Psoas muscle (tissue), 8 donors: ENCODE results near the gene PAIP2B. TPM values are rescaled to one million over a fixed set of nuclear protein-coding genes. Genes with fewer than 3 reads are reported as not detected.

Experiments used
- ATAC-seq, 4 donors: fragments of 200-7000 bp; cut with Tn5 transposase; one replicate each; pipeline ENCODE4 v1.9.1; 2020; ENCODE audit warnings: moderate library complexity in 3 of 4, mild to moderate bottlenecking in 2 of 4
- DNase-seq, 2 donors: peaks; one replicate each; pipeline ENCODE4 v3.0.0-alpha.2; 2020
- H3K27ac ChIP-seq: fragments of 200-600 bp; one replicate; pipeline ENCODE4 v1.8.0; 2022
- H3K27me3 ChIP-seq, 3 donors: fragments of 200-600 bp in 1 of 3; one replicate each; pipeline versions ENCODE4 v1.6.1 to v1.8.0; 2013 to 2022; ENCODE audit warnings: low read length in 2 of 3, mild to moderate bottlenecking in 2 of 3, moderate library complexity in 1 of 3; ENCODE audit not compliant: insufficient read depth in 3 of 3
- H3K36me3 ChIP-seq, 2 donors: fragments of 200-600 bp in 1 of 2; one replicate each; pipeline versions ENCODE4 v1.6.1 to v1.8.0; 2013 to 2022; ENCODE audit warnings: low read depth in 1 of 2, mild to moderate bottlenecking in 1 of 2, moderate library complexity in 1 of 2; ENCODE audit not compliant: insufficient read depth in 1 of 2
- H3K4me1 ChIP-seq: fragments of 200-600 bp; one replicate; pipeline ENCODE4 v1.8.0; 2022
- H3K4me3 ChIP-seq: fragments of 200-600 bp; one replicate; pipeline ENCODE4 v1.8.0; 2022; ENCODE audit warnings: mild to moderate bottlenecking
- H3K9me3 ChIP-seq: fragments of 200-600 bp; one replicate; pipeline ENCODE4 v1.8.0; 2022
- CTCF ChIP-seq: fragments of 200-600 bp; IDR thresholded peaks from one replicate; pipeline ENCODE4 v1.8.0; 2022; ENCODE audit warnings: antibody characterized with exemption
- WGBS, 3 donors: extraction: QIAGEN DNeasy Blood & Tissue Kit; methylation state at CpG; one replicate each; pipeline versions ENCODE4 v1.1.6 to v1.1.7; 2013; 5-methylcytosine and 5-hydroxymethylcytosine counted together
- intact Hi-C, 2 donors: fragments of 100-400 bp; cut with DNase I; formaldehyde crosslinking; loops; one replicate each; pipeline versions ENCODE4 v1.11.0 to v1.14.2; 2022
- polyA plus RNA-seq, 3 donors: library from polyadenylated mRNA; stranded (reverse); fragments of 200-250 nt; gene quantifications; one replicate each; pipeline ENCODE4 v1.2.3, GENCODE V29; 2013
- total RNA-seq, 4 donors: library from RNA; stranded (reverse); fragmentation: NEBNext Ultra II Directional in 2 of 4; extraction: Animal tissue kit (Norgen Biotek cat#: 25700) in 2 of 4; gene quantifications; one replicate each; pipeline versions ENCODE4 v1.2.1 to v1.2.4, GENCODE V29; 2021 to 2023
- donor health status: healthy with polysubstance abuse.
- donor health status: DM: no; HTN: no; CAD: no; lungs with moderate emphysema.
- donor health status: Bipolar disorder and iron deficiency.
- donor health status: healthy.
- donor health status: DM: yes; HTN: yes; CAD: no.
- donor health status: DM: no; HTN: no; CAD: no.
- donor health status: DM: no; HTN: no; CAD: no.
- donor health status: DM: yes; HTN: yes; CAD: no.

PAIP2B gene
- total and polyA plus RNA-seq, 7 donors, result 2.7 to 47.4 (median 14.0) TPM

GRCh38 chr2:71154798-71155197 lies 72.1 kb downstream of the PAIP2B start:
- intact Hi-C loops, result loop anchor here in 1 of 2 donors (10.0 kb wide), 1 partner anchor 360 kb away; no protein-coding TSS in a partner anchor
- 72 to 77% (median 76%) methylated on average over 6 of the region's 6 CpGs for WGBS, 3 donors
- peaks cover 0 to 3% (median 0%) of the 10 kb centered on the region in 3 donors for H3K27me3 ChIP-seq
- no peak overlapping the region for H3K4me3 ChIP-seq
- ATAC-seq, result no peak
- TF ChIP-seq CTCF, result no peak
- no peak overlapping the region for H3K27ac ChIP-seq
- H3K9me3 ChIP-seq, result no peaks in the 10 kb centered on the region
- H3K4me1 ChIP-seq, result no peaks in the 10 kb centered on the region
- peaks cover 0 to 13% of the 10 kb centered on the region in 2 donors for H3K36me3 ChIP-seq
- DNase-seq, result no peak

GRCh38 chr2:71154279-71154678 lies 72.6 kb downstream of the PAIP2B start:
- Histone ChIP-seq H3K36me3 (peaks cover 1 to 18% of the 10 kb centered on the region in 2 donors), H3K9me3 (no peaks in the 10 kb centered on the region), H3K27me3 (peaks cover 0 to 3% (median 0%) of the 10 kb centered on the region in 3 donors), H3K4me3 (no peak overlapping the region), H3K4me1 (no peaks in the 10 kb centered on the region), H3K27ac (no peak overlapping the region)
- no peak for TF ChIP-seq CTCF
- DNase-seq (no peak), ATAC-seq (no peak)
- intact Hi-C loops, result loop anchor here in 1 of 2 donors (10.0 kb wide), 1 partner anchor 361 kb away; no protein-coding TSS in a partner anchor
- WGBS, 3 donors, result 75 to 77% (median 75%) methylated on average over 8 of the region's 8 CpGs

- Histone ChIP-seq H3K27me3 (peaks cover 0 to 3% (median 0%) of the 10 kb centered on the region in 3 donors), H3K27ac (no peak overlapping the region), H3K9me3 (no peaks in the 10 kb centered on the region), H3K4me3 (no peak overlapping the region), H3K36me3 (peaks cover 3 to 24% of the 10 kb centered on the region in 2 donors), H3K4me1 (no peaks in the 10 kb centered on the region)
- intact Hi-C loops, result loop anchor here in 1 of 2 donors (10.0 kb wide), 1 partner anchor 361 kb away; no protein-coding TSS in a partner anchor
- DNase-seq (no peak), ATAC-seq (no peak)
- TF ChIP-seq CTCF, result no peak
- 58 to 67% (median 61%) methylated on average over 11 of the region's 11 CpGs for WGBS, 3 donors
These were observed 73.2 kb downstream of the PAIP2B start for GRCh38 chr2:71153585-71154224.

GRCh38 chr2:71151620-71152019 lies 75.3 kb downstream of the PAIP2B start:
- no peak overlapping the region for H3K27ac ChIP-seq
- H3K4me1 ChIP-seq, result no peaks in the 10 kb centered on the region
- intact Hi-C loops, result loop anchor here in 1 of 2 donors (10.0 kb wide), 1 partner anchor 363 kb away; no protein-coding TSS in a partner anchor
- DNase-seq (no peak), ATAC-seq (peak in 1 of 4 donors; percentile 37)
- WGBS, 3 donors, result 62 to 100% (median 90%) methylated on average over 1 of the region's 1 CpG
- peaks cover 6 to 45% of the 10 kb centered on the region in 2 donors for H3K36me3 ChIP-seq
- no peak overlapping the region for H3K4me3 ChIP-seq
- no peaks in the 10 kb centered on the region for H3K27me3 ChIP-seq
- no peak for TF ChIP-seq CTCF
- no peaks in the 10 kb centered on the region for H3K9me3 ChIP-seq
